Common myeloid progenitor, CD34-positive (primary cell): ENCODE data around the gene ANXA3. TPM values are rescaled to one million over a fixed set of nuclear protein-coding genes. Genes with fewer than 3 reads are reported as not detected.
A peak's percentile ranks its signal among the peaks of the same experiment; 100 is the strongest.
"Not testable (repeated sequence)": the region's sequence is repeated elsewhere in the genome, so short reads cannot be mapped to it uniquely, and the experiment has no call there.

Experiments
- CTCF ChIA-PET: fragments of 350-600 bp; sonication (Branson Sonifier 250); formaldehyde crosslinking; loops from one replicate; lab custom pipeline; 2021; ENCODE audit warnings: antibody characterized with exemption; lab: Charles Lee
- POLR2A ChIA-PET: fragments of 350-600 bp; sonication (Branson Sonifier 250); formaldehyde crosslinking; loops from one replicate; lab custom pipeline; 2021; ENCODE audit warnings: antibody characterized with exemption; lab: Charles Lee
- DNase-seq, 3 donors: peaks; one replicate each; pipeline versions ENCODE4 v3.0.0 to v3.0.0-alpha.2; 2013
- H3K27ac ChIP-seq, 2 experiments: 1 replicate in 1 of 2; 2 replicates in 1 of 2; pipeline ENCODE4 v1.7.0; 2013; ENCODE audit warnings: inconsistent platforms in 2 of 2, low read length in 2 of 2, mild to moderate bottlenecking in 2 of 2, low read depth in 1 of 2, moderate library complexity in 1 of 2; ENCODE audit not compliant: severe bottlenecking in 2 of 2, insufficient read depth in 1 of 2, poor library complexity in 1 of 2
- H3K27me3 ChIP-seq, 5 experiments: replicated peaks in 2 of 5; 1 replicate in 3 of 5; 2 replicates in 2 of 5; pipeline versions ENCODE4 v1.6.1 to v1.7.0; 2013; ENCODE audit warnings: low read length in 4 of 5, mild to moderate bottlenecking in 2 of 5, moderate library complexity in 2 of 5, inconsistent platforms in 1 of 5; ENCODE audit not compliant: insufficient read depth in 5 of 5, control insufficient read depth in 4 of 5
- H3K36me3 ChIP-seq, 4 experiments: 1 replicate in 2 of 4; 2 replicates in 2 of 4; pipeline versions ENCODE4 v1.6.1 to v1.7.0; 2013; ENCODE audit warnings: low read length in 3 of 4, control low read depth in 1 of 4, mild to moderate bottlenecking in 1 of 4; ENCODE audit not compliant: control insufficient read depth in 4 of 4, insufficient read depth in 4 of 4
- H3K4me1 ChIP-seq, 4 experiments: 1 replicate in 3 of 4; 2 replicates in 1 of 4; pipeline versions ENCODE4 v1.6.1 to v1.7.1; 2013; ENCODE audit warnings: low read length in 3 of 4, mild to moderate bottlenecking in 3 of 4, control low read depth in 1 of 4, inconsistent platforms in 1 of 4, moderate library complexity in 1 of 4; ENCODE audit not compliant: control insufficient read depth in 4 of 4, insufficient read depth in 4 of 4; ENCODE audit errors: control extremely low read depth in 1 of 4
- H3K4me3 ChIP-seq, 7 experiments: 1 replicate in 4 of 7; 2 replicates in 3 of 7; pipeline versions ENCODE4 v1.5.1 to v1.7.0; 2013; ENCODE audit warnings: mild to moderate bottlenecking in 7 of 7, low read length in 6 of 7, moderate library complexity in 6 of 7, inconsistent platforms in 2 of 7, low read depth in 2 of 7, control low read depth in 1 of 7; ENCODE audit not compliant: insufficient read depth in 4 of 7, control insufficient read depth in 1 of 7; ENCODE audit errors: extremely low read depth in 1 of 7
- H3K9me3 ChIP-seq, 5 experiments: 1 replicate in 4 of 5; 2 replicates in 1 of 5; pipeline versions ENCODE4 v1.6.1 to v1.7.1; 2013; ENCODE audit warnings: low read length in 4 of 5, mild to moderate bottlenecking in 2 of 5, inconsistent platforms in 1 of 5, low read depth in 1 of 5, moderate library complexity in 1 of 5; ENCODE audit not compliant: control insufficient read depth in 4 of 5, insufficient read depth in 2 of 5; ENCODE audit errors: control extremely low read depth in 1 of 5
- WGBS: methylation state at CpG from one replicate; pipeline ENCODE4 v1.1.5; 2013; ENCODE audit not compliant: insufficient coverage; 5-methylcytosine and 5-hydroxymethylcytosine counted together
- polyA plus RNA-seq: library from polyadenylated mRNA; unstranded; fragments of 120-200 nt; gene quantifications from one replicate; pipeline ENCODE4 v1.2.1, GENCODE V29; 2013

Gene ANXA3, protein sequence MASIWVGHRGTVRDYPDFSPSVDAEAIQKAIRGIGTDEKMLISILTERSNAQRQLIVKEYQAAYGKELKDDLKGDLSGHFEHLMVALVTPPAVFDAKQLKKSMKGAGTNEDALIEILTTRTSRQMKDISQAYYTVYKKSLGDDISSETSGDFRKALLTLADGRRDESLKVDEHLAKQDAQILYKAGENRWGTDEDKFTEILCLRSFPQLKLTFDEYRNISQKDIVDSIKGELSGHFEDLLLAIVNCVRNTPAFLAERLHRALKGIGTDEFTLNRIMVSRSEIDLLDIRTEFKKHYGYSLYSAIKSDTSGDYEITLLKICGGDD
- 5.1 TPM for polyA plus RNA-seq

DNA sequence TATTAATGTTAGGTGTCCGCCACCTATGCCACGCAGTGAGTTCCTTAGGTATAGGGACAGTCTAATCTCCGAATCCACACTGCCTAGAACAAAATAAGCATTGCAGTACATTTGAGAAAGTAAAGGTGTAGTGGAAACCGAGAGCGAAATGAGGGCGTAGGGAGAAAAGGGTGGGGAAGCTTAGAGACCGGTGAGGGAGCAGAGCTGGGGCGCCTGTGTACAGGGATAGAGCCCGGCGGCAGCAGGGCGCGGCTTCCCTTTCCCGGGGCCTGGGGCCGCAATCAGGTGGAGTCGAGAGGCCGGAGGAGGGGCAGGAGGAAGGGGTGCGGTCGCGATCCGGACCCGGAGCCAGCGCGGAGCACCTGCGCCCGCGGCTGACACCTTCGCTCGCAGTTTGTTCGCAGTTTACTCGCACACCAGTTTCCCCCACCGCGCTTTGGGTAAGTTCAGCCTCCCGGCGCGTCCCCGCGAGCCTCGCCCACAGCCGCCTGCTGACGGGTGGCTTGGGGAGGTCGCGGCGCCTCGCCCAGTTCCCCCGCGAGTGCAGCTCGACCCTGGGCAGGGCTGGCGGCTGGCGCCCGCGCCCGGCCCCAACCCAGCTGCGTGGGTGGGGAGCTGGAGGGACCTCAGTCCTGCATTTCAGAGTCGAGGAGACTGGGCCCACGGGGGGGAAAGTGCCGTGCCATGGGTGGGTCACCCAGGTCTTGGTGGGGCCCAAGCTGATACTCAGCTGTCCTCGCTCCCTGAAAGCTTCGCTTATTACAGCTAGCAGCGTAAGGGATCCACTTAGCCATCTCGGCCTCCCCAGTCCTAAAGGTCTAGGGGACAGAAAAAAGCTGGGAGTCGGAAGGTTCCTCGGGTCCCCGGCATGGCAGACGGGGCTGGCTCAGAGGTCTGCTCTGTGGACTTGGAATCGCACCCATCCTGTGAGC is at the start of gene ANXA3:
Gene ANXA3 (plus strand): TSS at position 351 of the 932 bp plus-strand sequence. CDS start 2,704 bp downstream, outside the sequence.
- no peaks in the 10 kb centered on the region for H3K36me3 ChIP-seq
- POLR2A ChIA-PET, result interaction anchor here (0.6 kb wide), 1 partner anchor 148 kb away, joined by 3 read pairs; no protein-coding TSS in a partner anchor
- H3K27me3 ChIP-seq, result peaks cover 0 to 5% (median 3%) of the 10 kb centered on the region in 5 experiments
- no peak within 1 kb of the TSS for H3K27ac ChIP-seq
- peak; percentile 22 to 66 (median 51) for DNase-seq
- WGBS, result 5% methylated on average over 53 of the region's 65 CpGs
- CTCF ChIA-PET, result interaction anchor here (0.6 to 1.2 kb wide), 2 partner anchors 366 to 557 kb away, joined by 3 read pairs; no protein-coding TSS in a partner anchor
- H3K4me1 ChIP-seq, result peaks cover 8 to 22% (median 17%) of the 10 kb centered on the region in 4 experiments
- peak within 1 kb of the TSS; percentile 56 to 86 (median 69) for H3K4me3 ChIP-seq
- no peaks in the 10 kb centered on the region for H3K9me3 ChIP-seq

DNA sequence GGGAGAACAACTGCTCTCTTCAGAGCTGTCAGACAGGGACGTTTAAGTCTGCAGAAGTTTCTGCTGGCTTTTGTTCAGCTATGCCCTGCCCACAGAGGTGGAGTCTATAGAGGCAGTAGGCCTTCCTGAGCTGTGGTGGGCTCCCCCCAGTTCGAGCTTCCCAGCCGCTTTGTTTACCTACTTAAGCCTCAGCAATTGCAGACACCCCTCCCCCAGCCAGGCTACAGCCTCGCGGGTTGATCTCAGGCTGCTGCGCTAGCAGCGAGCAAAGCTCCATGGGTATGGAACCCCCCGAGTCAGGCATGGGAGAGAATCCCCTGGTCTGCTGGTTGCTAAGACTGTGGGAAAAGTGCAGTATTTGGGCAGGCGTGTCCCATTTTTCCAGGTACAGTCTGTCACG is 45.3 kb upstream of the ANXA3 start:
- POLR2A ChIA-PET, H3K4me1 ChIP-seq, H3K36me3 ChIP-seq, H3K9me3 ChIP-seq, H3K4me3 ChIP-seq, DNase-seq, H3K27ac ChIP-seq, H3K27me3 ChIP-seq: not testable (repeated sequence)
- WGBS, result 81% methylated on average over 10 of the region's 10 CpGs
- CTCF ChIA-PET, result interaction anchor here (1.4 kb wide), 1 partner anchor 9 kb away, joined by 3 read pairs; no protein-coding TSS in a partner anchor

DNA sequence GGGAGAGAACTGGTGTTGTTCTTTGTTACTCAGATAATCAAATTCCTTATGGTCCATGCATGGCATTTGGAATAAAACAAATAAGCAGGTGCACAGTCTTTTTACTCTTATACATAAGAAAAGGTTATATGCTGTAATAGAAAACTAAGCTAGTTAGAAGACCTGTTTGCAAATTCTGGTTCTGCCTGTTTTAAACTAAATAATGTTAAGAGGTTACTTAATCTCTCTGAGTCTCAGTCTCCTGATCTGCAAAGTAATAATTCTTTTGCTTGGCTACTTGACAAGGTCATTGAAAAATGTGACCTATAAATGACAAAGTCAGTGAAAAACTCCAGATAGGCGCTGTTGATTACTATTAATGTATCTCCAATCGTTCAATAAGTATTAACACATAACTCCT is 42.5 kb upstream of the ANXA3 start:
- POLR2A ChIA-PET, result no interaction called here
- no peak for DNase-seq
- no peak overlapping the region for H3K4me3 ChIP-seq
- no peaks in the 10 kb centered on the region for H3K4me1 ChIP-seq
- no peaks in the 10 kb centered on the region for H3K9me3 ChIP-seq
- H3K27me3 ChIP-seq, result no peaks in the 10 kb centered on the region
- WGBS, result no CpG with 5 or more reads among the region's 2 CpGs
- no peak overlapping the region for H3K27ac ChIP-seq
- no peaks in the 10 kb centered on the region for H3K36me3 ChIP-seq
- CTCF ChIA-PET, result no interaction called here

DNA sequence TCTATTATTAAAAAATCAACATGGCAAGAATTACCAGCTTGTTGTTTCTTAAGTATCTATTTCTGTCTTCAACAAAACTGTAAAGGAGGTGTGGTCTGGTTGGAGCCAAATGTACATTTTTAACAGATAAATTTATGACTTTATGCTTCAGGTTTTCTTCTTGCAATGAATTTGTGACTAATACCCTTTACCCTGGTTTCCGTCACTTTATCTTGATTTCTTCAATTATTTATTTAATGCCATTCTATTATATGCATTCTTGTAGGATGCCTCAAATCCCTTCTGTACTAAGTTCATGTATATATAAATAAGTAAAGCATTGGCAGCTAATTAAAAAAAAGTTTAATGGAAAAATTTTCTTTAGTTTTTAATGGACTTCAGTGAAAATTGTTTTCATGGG is 41.5 kb upstream of the ANXA3 start:
- Histone ChIP-seq H3K4me1 (no peaks in the 10 kb centered on the region), H3K36me3 (no peaks in the 10 kb centered on the region), H3K27me3 (no peaks in the 10 kb centered on the region), H3K27ac (no peak overlapping the region), H3K4me3 (no peak overlapping the region), H3K9me3 (no peaks in the 10 kb centered on the region)
- ChIA-PET CTCF (no interaction called here), POLR2A (no interaction called here)
- WGBS, result no CpG with 5 or more reads among the region's 1 CpG
- no peak for DNase-seq

DNA sequence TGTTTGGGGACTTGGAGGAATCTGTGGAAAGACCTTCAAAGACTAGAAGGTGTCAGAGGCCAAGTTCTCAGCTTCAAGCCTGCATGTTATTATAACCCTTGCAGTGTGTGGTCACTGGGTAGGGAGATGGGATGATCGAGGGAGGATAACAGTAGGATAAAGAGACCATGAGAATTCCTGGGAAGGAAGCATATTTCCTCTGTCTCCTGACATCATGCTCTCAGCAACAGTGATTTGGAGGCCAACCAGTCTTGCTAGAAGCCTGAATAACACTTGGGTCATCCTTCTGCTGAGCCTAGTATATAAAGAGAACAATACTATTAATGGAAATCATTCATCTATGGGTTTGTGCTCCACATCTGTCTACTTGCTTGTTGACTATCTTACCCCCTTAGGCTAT is 40.9 kb upstream of the ANXA3 start:
- no peak for DNase-seq
- CTCF ChIA-PET, result no interaction called here
- no CpG with 5 or more reads among the region's 1 CpG for WGBS
- Histone ChIP-seq H3K36me3 (no peaks in the 10 kb centered on the region), H3K9me3 (no peaks in the 10 kb centered on the region), H3K4me3 (no peak overlapping the region), H3K27me3 (no peaks in the 10 kb centered on the region), H3K27ac (no peak overlapping the region), H3K4me1 (no peaks in the 10 kb centered on the region)
- POLR2A ChIA-PET, result no interaction called here

DNA sequence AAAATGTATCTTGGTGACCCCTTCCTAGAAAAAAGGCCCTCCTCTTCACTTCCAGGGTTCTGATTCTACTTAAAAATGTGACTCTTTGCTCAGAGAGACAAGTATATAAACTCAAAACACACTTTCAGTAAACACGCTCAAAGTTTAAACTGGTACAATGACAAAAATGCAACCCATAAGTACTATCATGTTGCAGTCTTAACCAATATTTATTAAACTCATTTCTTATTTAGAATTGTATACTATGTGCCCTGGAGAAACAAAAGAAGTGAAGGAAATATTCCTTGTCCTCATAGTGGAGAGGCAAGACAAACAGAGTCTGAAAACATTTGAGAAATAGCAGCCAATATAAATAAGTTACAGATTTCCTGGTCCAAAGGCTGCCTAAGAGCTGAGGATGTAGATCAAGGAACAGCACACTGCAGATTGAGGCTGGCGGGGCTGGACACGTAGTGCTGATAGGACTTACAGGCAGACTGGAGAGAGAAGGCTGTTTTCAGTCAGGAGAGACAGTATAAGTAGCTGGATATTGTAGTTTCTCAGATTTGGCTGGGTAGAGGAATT is 39.1 kb upstream of the ANXA3 start:
- Histone ChIP-seq H3K4me3 (no peak overlapping the region), H3K36me3 (no peaks in the 10 kb centered on the region), H3K27me3 (no peaks in the 10 kb centered on the region), H3K4me1 (no peaks in the 10 kb centered on the region), H3K9me3 (no peaks in the 10 kb centered on the region), H3K27ac (no peak overlapping the region)
- DNase-seq, result no peak
- CTCF ChIA-PET, result interaction anchor here (0.8 kb wide), 1 partner anchor 553 kb away, joined by 3 read pairs; no protein-coding TSS in a partner anchor
- POLR2A ChIA-PET, result no interaction called here
- 100% methylated on average over 2 of the region's 3 CpGs for WGBS
